Hepatocyte (in vitro differentiated cells): Measurements from ENCODE around the gene ARL14EPL.

Source experiments
- EZH2 ChIP-seq: fragments of 200-600 bp; sonication (generic); IDR thresholded peaks from 2 replicates; pipeline ENCODE4 v1.6.1; 2016; ENCODE audit warnings: antibody characterized with exemption, mild to moderate bottlenecking, borderline replicate concordance
- EZH2phosphoT487 ChIP-seq: fragments of 200-600 bp; sonication (generic); IDR thresholded peaks from one replicate; pipeline ENCODE4 v1.6.1; 2018; ENCODE audit warnings: antibody characterized with exemption, mild to moderate bottlenecking, low read depth, moderate library complexity; ENCODE audit not compliant: unreplicated experiment, severe bottlenecking
- TF ChIP-seq, protein P1 (sequence below): fragments of 200-600 bp; sonication (generic); IDR thresholded peaks from 2 replicates; pipeline ENCODE4 v1.5.1; 2016; ENCODE audit warnings: antibody characterized with exemption, mild to moderate bottlenecking; ENCODE audit not compliant: poor library complexity

- TF ChIP-seq, protein P1, sequence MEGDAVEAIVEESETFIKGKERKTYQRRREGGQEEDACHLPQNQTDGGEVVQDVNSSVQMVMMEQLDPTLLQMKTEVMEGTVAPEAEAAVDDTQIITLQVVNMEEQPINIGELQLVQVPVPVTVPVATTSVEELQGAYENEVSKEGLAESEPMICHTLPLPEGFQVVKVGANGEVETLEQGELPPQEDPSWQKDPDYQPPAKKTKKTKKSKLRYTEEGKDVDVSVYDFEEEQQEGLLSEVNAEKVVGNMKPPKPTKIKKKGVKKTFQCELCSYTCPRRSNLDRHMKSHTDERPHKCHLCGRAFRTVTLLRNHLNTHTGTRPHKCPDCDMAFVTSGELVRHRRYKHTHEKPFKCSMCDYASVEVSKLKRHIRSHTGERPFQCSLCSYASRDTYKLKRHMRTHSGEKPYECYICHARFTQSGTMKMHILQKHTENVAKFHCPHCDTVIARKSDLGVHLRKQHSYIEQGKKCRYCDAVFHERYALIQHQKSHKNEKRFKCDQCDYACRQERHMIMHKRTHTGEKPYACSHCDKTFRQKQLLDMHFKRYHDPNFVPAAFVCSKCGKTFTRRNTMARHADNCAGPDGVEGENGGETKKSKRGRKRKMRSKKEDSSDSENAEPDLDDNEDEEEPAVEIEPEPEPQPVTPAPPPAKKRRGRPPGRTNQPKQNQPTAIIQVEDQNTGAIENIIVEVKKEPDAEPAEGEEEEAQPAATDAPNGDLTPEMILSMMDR = no peak
- TF ChIP-seq EZH2 = no peak
- TF ChIP-seq EZH2phosphoT487 = no peak
Measured at GRCh38 chr5:116090302-116090701, 58.0 kb downstream of the ARL14EPL start.
